ENCODE data around the gene RYR1.

GRCh38 chr19:38451036-38451435, 17.5 kb downstream of the RYR1 start:
- TF ChIP-seq, protein P1, sequence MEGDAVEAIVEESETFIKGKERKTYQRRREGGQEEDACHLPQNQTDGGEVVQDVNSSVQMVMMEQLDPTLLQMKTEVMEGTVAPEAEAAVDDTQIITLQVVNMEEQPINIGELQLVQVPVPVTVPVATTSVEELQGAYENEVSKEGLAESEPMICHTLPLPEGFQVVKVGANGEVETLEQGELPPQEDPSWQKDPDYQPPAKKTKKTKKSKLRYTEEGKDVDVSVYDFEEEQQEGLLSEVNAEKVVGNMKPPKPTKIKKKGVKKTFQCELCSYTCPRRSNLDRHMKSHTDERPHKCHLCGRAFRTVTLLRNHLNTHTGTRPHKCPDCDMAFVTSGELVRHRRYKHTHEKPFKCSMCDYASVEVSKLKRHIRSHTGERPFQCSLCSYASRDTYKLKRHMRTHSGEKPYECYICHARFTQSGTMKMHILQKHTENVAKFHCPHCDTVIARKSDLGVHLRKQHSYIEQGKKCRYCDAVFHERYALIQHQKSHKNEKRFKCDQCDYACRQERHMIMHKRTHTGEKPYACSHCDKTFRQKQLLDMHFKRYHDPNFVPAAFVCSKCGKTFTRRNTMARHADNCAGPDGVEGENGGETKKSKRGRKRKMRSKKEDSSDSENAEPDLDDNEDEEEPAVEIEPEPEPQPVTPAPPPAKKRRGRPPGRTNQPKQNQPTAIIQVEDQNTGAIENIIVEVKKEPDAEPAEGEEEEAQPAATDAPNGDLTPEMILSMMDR (IDR thresholded peaks at IDR 0.05; ENCODE audit: low read length) = no peak
- no peak for TF ChIP-seq EZH2 (optimal IDR thresholded peaks at IDR 0.05; ENCODE audit: low read depth, low read length)

Data from MM.1S (cell line).